HepG2 (cell line): ENCODE results near the gene AZI2. TPM values are rescaled to one million over a fixed set of nuclear protein-coding genes. Genes with fewer than 3 reads are reported as not detected.

Experiments used
- IKZF1 ChIP-seq: fragments of 450-650 bp; IDR thresholded peaks from 2 replicates; pipeline ENCODE4 v1.7.1; 2016
- ZBTB1 ChIP-seq: sonication (generic); formaldehyde crosslinking; IDR thresholded peaks from 2 replicates; pipeline ENCODE4 v1.4.0; 2020; ENCODE audit warnings: missing genetic modification reagents, borderline replicate concordance
- ZBTB3 ChIP-seq: sonication (generic); formaldehyde crosslinking; IDR thresholded peaks from 2 replicates; pipeline ENCODE4 v1.4.0; 2020; ENCODE audit warnings: low read depth, mild to moderate bottlenecking, moderate library complexity, missing genetic modification reagents, borderline replicate concordance
- ZC3H4 ChIP-seq: sonication (generic); formaldehyde crosslinking; IDR thresholded peaks from 2 replicates; pipeline ENCODE4 v1.4.0; 2020; ENCODE audit warnings: missing genetic modification reagents, borderline replicate concordance
- polyA plus RNA-seq, 8 experiments: library from polyadenylated mRNA; depleted of rRNA in 3 of 8; stranded (reverse) in 7 of 8; unstranded in 1 of 8; fragments of >200 nt; fragmentation: Illumina TruSeq in 4 of 8; extraction: Trizol in 4 of 8; gene quantifications; 2 replicates each; pipeline versions ENCODE4 v1.2.1 to v1.2.3, GENCODE V29; 2011 to 2016; ENCODE audit warnings: low read depth in 4 of 8, missing spikeins in 1 of 8, mixed read lengths in 1 of 8; ENCODE audit not compliant: insufficient read depth in 1 of 8
- total RNA-seq, 5 experiments: library from RNA; depleted of rRNA; stranded (reverse); fragments of >200 nt; fragmentation: Illumina TruSeq; extraction: Trizol; gene quantifications; 2 replicates each; pipeline ENCODE4 v1.2.3, GENCODE V29; 2016; ENCODE audit warnings: low read depth in 1 of 5
- TF ChIP-seq, protein P1 (sequence below): sonication (generic); formaldehyde crosslinking; IDR thresholded peaks from 2 replicates; pipeline ENCODE4 v1.5.0; 2020; ENCODE audit warnings: missing genetic modification reagents
- TF ChIP-seq, protein P2 (sequence below): sonication (generic); formaldehyde crosslinking; IDR thresholded peaks from 2 replicates; pipeline ENCODE4; 2020; ENCODE audit warnings: missing genetic modification reagents, mild to moderate bottlenecking, borderline replicate concordance
- TF ChIP-seq, protein P3 (sequence below): sonication (generic); formaldehyde crosslinking; IDR thresholded peaks from 2 replicates; pipeline ENCODE4 v1.5.1; 2020; ENCODE audit warnings: mild to moderate bottlenecking, missing genetic modification reagents
- TF ChIP-seq, protein P4 (sequence below): sonication (generic); formaldehyde crosslinking; IDR thresholded peaks from 2 replicates; pipeline ENCODE4 v1.8.0; 2022; ENCODE audit warnings: missing genetic modification reagents, mild to moderate bottlenecking, borderline replicate concordance
- TF ChIP-seq, protein P5 (sequence below): sonication (generic); formaldehyde crosslinking; IDR thresholded peaks from 2 replicates; pipeline ENCODE4 v1.5.0; 2020; ENCODE audit warnings: missing genetic modification reagents

The AZI2 gene
- total and polyA plus RNA-seq, 2 of the 13 experiments (the other 11 are each of a cell fraction or from before 2014, with no cell fraction given): 43.7 to 49.8 TPM

DNA sequence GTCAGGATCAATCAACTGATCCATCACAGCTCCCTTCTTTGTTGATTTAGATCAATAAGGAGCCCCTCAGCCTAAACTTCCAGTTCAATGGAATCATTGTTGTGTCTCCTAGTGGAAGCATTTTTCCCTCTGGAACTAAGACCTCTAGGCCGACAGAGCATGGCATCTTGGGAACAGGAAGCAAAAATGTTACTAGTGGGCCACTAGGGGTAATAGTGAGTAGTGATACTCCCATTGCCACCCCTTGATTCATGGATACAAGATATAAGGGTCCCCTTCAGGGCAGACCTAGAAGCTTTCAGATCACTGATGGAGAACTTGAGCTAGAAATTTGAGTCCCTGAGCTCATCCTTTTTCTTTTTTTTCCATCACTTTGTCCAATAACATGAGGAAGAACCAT lies 40.4 kb upstream of the AZI2 start (continued):
- TF ChIP-seq, protein P1, sequence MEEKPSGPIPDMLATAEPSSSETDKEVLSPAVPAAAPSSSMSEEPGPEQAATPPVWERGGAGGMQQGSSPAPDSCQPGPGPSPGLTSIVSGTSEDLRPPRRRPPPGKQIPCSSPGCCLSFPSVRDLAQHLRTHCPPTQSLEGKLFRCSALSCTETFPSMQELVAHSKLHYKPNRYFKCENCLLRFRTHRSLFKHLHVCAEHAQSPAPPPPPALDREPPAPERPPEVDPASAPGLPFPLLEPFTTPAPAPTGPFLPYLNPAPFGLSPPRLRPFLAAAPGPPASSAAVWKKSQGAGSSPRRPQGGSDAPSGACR (CRISPR knock-in tag): no peak
- TF ChIP-seq IKZF1 (no peak), ZC3H4 (CRISPR knock-in tag) (no peak), ZBTB1 (CRISPR knock-in tag) (no peak), ZBTB3 (CRISPR knock-in tag) (no peak)
- TF ChIP-seq, protein P2, sequence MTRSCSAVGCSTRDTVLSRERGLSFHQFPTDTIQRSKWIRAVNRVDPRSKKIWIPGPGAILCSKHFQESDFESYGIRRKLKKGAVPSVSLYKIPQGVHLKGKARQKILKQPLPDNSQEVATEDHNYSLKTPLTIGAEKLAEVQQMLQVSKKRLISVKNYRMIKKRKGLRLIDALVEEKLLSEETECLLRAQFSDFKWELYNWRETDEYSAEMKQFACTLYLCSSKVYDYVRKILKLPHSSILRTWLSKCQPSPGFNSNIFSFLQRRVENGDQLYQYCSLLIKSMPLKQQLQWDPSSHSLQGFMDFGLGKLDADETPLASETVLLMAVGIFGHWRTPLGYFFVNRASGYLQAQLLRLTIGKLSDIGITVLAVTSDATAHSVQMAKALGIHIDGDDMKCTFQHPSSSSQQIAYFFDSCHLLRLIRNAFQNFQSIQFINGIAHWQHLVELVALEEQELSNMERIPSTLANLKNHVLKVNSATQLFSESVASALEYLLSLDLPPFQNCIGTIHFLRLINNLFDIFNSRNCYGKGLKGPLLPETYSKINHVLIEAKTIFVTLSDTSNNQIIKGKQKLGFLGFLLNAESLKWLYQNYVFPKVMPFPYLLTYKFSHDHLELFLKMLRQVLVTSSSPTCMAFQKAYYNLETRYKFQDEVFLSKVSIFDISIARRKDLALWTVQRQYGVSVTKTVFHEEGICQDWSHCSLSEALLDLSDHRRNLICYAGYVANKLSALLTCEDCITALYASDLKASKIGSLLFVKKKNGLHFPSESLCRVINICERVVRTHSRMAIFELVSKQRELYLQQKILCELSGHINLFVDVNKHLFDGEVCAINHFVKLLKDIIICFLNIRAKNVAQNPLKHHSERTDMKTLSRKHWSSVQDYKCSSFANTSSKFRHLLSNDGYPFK (CRISPR knock-in tag): no peak
- TF ChIP-seq, protein P3, sequence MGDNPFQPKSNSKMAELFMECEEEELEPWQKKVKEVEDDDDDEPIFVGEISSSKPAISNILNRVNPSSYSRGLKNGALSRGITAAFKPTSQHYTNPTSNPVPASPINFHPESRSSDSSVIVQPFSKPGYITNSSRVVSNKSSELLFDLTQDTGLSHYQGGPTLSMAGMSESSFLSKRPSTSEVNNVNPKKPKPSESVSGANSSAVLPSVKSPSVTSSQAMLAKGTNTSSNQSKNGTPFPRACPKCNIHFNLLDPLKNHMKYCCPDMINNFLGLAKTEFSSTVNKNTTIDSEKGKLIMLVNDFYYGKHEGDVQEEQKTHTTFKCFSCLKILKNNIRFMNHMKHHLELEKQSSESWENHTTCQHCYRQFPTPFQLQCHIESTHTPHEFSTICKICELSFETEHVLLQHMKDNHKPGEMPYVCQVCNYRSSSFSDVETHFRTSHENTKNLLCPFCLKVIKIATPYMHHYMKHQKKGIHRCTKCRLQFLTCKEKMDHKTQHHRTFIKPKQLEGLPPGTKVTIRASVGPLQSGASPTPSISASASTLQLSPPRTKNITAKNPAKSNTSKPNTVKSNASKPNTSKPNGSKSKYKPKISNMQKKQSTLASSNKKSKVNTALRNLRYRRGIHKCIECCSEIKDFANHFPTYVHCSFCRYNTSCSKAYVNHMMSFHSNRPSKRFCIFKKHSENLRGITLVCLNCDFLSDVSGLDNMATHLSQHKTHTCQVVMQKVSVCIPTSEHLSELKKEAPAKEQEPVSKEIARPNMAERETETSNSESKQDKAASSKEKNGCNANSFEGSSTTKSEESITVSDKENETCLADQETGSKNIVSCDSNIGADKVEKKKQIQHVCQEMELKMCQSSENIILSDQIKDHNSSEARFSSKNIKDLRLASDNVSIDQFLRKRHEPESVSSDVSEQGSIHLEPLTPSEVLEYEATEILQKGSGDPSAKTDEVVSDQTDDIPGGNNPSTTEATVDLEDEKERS (CRISPR knock-in tag): no peak
- TF ChIP-seq, protein P4, sequence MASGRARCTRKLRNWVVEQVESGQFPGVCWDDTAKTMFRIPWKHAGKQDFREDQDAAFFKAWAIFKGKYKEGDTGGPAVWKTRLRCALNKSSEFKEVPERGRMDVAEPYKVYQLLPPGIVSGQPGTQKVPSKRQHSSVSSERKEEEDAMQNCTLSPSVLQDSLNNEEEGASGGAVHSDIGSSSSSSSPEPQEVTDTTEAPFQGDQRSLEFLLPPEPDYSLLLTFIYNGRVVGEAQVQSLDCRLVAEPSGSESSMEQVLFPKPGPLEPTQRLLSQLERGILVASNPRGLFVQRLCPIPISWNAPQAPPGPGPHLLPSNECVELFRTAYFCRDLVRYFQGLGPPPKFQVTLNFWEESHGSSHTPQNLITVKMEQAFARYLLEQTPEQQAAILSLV: no peak
- TF ChIP-seq, protein P5, sequence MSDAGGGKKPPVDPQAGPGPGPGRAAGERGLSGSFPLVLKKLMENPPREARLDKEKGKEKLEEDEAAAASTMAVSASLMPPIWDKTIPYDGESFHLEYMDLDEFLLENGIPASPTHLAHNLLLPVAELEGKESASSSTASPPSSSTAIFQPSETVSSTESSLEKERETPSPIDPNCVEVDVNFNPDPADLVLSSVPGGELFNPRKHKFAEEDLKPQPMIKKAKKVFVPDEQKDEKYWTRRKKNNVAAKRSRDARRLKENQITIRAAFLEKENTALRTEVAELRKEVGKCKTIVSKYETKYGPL (CRISPR knock-in tag): no peak
